ENCODE measurements around the gene TSPAN18.

Gene TSPAN18

DNA sequence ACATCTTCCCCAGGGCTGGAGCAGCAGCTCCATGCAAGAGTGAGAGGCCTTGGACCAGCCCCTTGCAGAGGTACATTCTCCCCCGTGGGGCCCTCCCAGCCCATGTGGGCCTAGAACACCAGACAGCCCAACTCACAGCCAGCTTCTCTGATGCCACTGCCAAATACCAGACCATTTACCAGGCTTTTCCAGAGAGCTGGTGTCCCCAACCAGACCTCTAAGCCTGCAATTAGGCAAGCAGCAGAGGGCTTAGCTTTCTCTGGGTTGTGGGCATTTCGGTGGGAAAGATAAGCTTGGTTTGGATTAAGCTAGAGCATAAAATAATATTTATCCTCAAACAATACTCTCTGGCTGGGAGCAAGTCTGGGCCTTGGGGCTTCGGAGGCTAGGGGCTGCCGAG is 148.3 kb downstream of the TSPAN18 start:
- DNase-seq = no peak

- no peak for DNase-seq
These were observed 149.5 kb downstream of the TSPAN18 start for GRCh38 chr11:44876194-44876723.

DNA sequence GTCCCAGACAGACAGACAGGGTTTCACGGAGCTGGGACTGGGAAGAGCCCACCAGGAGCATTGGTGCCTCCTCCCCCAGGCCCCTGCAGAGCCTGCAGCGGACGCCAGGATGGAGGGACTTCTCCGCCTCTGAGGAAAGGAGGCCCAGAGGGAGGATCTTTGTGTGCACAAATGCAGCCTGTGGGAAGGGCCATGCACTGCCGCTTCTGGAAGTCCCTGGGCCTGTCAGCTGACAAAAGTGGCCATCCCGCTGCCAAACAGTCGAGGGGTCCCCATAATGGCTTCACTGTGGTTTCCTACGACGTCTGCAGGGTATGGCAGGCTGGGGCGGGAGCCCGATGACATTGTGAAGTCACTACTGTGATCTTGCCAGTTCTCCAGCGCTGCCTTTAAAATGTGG is 150.1 kb downstream of the TSPAN18 start:
- DNase-seq = no peak

DNA sequence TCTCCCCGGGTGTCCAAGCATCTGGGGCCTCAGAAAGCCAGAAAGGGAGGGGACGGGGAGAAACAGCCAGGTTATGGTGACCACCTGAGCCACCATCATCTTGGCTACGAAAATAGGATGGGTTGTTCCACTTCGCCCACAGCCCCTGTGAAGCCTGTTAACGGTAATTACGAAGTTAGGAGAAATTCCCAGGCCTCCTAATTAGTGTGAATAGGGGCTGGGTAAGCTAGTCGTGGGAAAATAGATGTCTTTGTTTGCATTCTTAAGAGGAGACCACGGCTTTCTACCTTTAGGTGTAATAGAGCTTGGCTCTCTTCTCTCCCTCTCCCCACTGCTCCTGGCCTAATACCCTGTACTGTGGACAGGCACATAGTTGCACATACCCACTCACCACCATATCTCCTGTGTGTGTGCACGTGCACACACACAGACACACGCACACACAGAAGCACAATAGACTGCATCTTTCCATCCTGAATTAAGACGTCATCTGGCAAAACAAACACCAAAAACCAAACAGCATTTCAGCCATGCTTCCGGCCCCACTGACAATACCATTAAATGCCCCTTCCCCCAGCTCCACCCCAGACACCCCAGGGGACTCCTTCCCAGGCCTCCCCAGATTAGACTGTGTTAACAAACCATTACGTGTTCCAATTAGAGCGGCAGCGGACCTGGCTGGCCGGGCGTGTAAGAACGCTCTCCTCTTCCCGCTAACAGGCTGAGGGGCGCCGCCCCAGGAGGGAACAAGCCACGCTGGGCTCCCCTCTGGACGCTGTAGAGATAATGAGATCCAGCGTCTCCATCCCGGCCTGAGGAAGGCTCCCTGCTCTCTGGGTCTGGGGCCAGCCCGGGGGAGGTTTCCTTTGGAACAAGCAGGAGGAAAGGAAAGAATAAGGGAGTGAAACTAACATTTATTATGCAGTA is 151.1 kb downstream of the TSPAN18 start:
- peak; percentile 77 for DNase-seq

- no peak for DNase-seq
These were observed 151.9 kb downstream of the TSPAN18 start for GRCh38 chr11:44878711-44879110.

DNA sequence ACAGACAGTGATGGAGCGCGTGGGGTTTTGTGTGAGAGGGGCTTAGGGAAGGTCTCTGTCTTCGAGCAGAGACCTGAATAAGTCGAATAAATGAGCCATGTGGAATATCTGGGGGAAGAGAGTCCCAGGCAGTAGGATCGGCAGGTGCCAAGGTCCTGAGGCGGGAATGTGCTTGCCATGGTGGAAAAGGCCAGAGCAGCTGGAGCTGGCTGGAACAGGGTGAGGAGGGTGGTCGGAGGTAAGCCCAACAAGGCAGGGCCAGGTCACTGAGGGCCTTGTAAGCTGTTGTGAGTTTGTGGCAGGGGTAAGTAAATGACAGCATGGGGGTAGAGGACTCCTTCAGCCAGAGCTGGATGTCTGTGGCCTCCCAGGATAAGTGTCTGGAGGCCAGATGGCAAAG is 152.7 kb downstream of the TSPAN18 start:
- DNase-seq = no peak

GRCh38 chr11:44880511-44880910 is 153.7 kb downstream of the TSPAN18 start:
- DNase-seq = no peak

GRCh38 chr11:44880953-44881352 is 154.2 kb downstream of the TSPAN18 start:
- DNase-seq = no peak

GRCh38 chr11:44883277-44883676 is 156.5 kb downstream of the TSPAN18 start:
- no peak for DNase-seq

- DNase-seq = no peak
These were observed 157.3 kb downstream of the TSPAN18 start for GRCh38 chr11:44884056-44884455.

DNA sequence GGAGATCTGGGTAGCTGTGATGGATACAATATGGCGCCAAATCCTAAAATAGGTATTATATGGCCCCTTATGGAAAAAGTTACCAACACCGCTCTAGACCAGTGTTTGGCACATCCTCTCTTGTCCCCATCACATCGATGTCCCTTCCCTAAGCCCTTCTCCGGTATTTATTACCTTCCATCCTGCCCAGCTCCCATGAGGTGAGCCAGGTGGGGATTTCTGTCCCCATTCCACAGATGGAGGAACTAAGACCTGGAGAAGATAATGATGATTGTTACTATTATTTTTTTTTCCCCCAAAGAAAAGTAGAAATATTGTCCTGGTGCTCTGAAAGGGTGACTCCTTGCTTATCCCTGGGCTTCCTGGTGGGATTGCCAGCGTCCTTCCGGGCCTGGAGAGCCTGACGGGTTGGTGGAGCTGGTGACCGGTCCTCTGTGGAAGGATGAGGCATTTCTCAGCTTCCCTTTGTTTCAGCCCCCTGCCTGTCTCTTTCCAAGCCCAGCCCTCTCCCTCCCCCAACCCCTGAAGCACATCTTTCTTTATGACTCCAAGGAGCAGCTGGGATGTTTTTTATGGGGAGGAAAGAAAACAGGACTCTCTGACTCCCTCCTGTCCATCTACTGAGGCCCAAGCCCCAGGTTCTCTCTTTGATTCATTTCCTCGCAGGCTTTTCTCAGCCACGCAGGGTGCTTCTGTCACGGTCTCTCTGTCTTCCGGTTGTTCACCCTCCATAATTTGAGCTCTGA is 158.5 kb downstream of the TSPAN18 start:
- DNase-seq = peak; percentile 47

DNA sequence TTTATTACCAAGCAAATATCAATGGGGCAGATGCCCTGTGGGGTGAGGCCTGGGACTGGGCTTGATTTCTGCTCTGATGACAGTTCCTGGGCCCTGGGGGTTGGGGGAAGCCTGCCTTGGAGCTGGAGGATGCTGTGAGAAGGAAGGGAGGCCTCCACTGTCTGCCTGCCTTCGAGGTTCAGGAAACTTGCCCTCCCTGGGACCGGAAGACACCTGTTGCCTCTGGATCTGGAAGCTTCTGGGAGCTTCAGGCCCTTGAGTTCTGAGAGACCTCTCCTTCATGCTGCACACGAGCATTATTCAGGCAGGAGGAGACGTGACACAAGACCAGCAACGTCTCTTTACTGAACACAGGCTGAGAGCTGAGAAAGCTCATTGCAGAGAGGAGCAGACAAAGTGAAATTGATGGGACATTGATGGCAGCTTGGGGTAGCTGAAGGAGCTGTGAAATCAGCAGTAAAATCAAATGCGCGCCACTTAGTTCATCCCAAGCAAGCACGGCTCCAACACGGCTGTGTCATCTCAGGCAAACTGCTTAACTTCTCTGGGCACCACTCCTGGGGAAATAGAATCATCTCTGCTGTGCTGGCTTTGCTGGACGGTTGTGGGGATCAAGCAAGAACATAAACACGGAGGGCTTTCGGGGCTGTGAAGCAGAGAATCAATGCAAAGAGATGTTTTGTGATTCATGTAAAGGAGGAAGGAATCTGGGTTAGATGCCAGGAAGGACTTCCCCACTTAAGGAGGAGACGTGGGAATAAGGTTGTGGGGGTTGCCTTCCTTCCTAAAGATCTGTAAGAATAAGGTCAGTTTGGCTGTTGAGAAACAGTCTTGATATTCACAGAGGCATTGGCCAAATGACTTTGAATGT is 159.4 kb downstream of the TSPAN18 start:
- peak; percentile 71 for DNase-seq

GRCh38 chr11:44886790-44887140 is 160.0 kb downstream of the TSPAN18 start:
- peak; percentile 83 for DNase-seq

DNA sequence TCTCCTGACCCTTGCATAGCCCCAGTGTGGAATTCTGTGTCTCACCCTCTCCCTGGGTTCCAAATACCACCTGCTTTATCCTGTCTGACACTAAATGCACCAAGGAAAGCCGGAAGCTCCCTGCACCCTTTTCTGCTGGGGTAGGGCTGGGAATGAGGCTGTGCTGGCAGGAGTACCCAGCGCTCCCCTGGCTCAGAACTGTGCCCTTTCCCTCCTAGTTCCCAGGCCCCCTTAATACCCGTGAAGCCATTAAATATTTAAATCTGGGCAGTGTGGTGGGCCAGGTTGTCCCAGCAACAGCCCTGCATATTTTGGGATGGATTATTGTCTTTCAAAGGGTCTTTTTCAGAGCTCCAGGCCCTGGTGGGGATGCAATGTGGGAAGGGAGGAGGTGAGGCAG is 160.9 kb downstream of the TSPAN18 start:
- DNase-seq = no peak

DNA sequence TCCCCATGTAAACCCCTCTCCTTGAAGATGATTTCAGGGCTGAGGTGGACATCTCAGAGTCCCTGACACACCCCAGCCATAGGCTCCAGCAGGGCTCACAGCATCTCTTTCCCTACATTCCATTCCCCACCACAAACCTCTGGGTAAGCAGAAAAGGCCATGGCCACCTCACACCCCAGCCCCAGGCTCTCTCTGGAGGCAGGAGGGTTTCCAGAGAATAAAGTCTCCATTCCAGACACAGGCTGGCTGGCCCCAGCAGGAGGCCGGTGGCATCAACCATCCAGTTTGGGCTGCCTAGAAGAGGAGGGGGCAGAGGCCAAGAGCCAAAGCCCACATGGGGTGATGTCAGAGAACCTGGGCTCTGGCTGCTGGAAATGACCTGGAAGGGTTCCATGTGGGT is 162.5 kb downstream of the TSPAN18 start:
- peak; percentile 44 for DNase-seq

DNA sequence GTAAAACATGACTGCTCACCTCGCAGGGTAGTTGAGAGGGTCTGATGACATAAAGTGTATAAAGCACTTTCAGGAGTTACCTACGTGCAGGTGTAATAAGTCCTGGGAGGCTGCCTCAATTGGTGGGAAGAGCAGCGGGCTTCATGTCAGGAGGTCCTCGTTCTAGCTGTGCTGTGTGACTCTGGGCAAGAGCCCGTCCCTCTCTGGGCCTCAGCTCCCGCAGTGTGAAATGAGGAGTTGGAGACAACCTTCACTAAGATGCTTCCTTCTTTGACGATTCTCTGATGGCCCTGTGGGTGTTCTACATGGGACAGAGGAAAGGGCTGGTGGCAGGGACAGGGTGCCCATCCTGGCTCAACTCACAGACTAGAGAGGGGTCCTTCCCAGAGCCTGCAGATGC is 166.1 kb downstream of the TSPAN18 start:
- no peak for DNase-seq

- DNase-seq = no peak
These were observed 166.6 kb downstream of the TSPAN18 start for GRCh38 chr11:44893308-44893822.

DNA sequence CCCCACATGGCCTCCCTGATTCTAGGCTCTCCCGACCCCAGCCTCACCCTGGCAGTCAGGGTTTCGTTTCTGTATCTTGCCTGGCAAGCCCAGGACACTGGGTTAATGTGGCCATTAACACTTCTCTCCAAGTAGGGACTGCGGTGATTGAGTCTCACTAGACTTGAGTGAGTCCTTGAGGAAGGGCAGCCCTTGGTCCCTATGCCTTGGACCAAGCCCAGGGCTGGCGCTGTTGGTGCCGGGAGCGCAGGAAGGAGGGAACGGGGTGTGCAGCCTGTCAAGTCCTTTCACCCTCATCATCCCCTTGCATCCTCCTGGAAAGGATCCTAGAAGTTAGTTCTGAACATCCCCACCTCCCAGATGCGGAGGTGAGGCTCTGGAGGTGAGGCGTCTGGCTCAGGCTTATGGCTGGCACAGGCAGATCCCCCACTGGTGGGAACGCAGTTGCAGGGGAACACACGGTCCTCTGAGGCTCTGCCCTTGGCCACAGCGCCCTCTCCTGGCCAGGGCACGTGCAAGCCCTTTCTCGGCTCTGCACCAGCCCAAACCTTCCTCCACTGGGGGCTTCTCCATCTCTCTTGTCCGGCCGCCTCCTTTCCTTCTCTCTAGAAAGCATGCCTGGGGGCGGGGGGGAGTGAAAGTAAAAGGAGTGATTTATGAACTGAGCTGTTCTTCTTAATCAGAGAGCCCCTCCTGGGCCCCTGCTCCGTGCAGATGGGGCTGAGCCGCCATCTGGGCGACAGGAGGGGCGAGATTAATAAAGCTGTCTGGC is 167.3 kb downstream of the TSPAN18 start:
- peak; percentile 70 for DNase-seq

DNA sequence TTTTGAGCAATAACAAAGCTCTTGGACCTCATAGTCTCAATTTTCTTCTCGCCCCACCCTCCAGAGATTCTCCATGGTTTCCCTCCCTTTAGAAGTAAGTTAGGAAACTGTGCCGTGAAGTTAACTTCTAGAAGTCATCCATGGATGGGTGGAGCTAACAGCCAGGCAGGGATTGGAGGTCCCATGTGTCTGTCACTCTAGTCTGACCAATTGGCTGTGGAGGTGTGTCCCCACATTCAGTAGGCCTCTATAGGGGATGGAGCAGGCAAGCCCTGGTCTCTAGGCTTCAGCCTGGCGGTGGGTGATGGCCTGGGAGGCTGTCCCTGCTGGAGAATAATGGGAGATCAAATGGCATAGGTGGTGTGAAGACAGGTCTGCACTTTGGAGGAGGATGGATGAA is 173.2 kb downstream of the TSPAN18 start:
- peak; percentile 73 for DNase-seq

- no peak for DNase-seq
These were observed 174.4 kb downstream of the TSPAN18 start for GRCh38 chr11:44901120-44901633.

DNA sequence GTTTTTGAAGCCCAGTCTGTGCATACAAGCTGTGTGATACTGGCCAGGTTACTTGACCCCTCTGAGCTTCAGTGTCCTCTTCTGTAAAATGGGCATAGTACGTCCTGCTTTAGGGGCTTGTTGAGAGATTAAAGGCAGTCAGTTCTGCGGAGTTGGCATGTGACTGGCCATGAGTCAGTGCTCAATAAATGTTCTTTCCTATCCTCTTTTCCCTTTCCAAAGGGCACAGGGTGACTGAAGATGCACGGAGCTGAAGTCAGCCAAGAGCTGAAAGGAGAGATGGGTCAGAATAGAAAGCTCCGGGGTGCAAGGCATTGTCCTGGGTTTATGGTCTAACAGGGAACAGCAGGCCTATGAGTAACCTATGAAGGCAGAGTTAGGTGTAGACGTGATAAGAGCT is 175.0 kb downstream of the TSPAN18 start:
- no peak for DNase-seq

- DNase-seq = no peak
These were observed 176.3 kb downstream of the TSPAN18 start for GRCh38 chr11:44903035-44903434.

Measured in fibroblast of skin of right quadriceps (primary cell).